Lower lobe of right lung (tissue), 2 donors: ENCODE measurements around the gene TBKBP1. TPM values are rescaled to one million over a fixed set of nuclear protein-coding genes. Genes with fewer than 3 reads are reported as not detected.
A peak's percentile ranks its signal among the peaks of the same experiment; 100 is the strongest.

Experiments used
- ATAC-seq, 2 donors: fragments of 200-7000 bp; cut with Tn5 transposase; one replicate each; pipeline ENCODE4 v1.9.1; 2020 to 2022; ENCODE audit warnings: mild to moderate bottlenecking in 2 of 2, moderate library complexity in 2 of 2
- DNase-seq: peaks from one replicate; pipeline ENCODE4 v3.0.0-alpha.2; 2020
- H3K27ac ChIP-seq: fragments of 200-600 bp; one replicate; pipeline ENCODE4 v1.8.0; 2022
- H3K27me3 ChIP-seq: fragments of 200-600 bp; one replicate; pipeline ENCODE4 v1.8.0; 2022; ENCODE audit warnings: low read depth
- H3K36me3 ChIP-seq: fragments of 200-600 bp; one replicate; pipeline ENCODE4 v1.8.0; 2022; ENCODE audit warnings: mild to moderate bottlenecking
- H3K4me1 ChIP-seq: fragments of 200-600 bp; one replicate; pipeline ENCODE4 v1.8.0; 2022
- H3K4me3 ChIP-seq: fragments of 200-600 bp; one replicate; pipeline ENCODE4 v1.8.0; 2022; ENCODE audit warnings: mild to moderate bottlenecking
- H3K9me3 ChIP-seq: fragments of 200-600 bp; one replicate; pipeline ENCODE4 v1.8.0; 2022
- intact Hi-C: fragments of 100-400 bp; cut with DNase I; formaldehyde crosslinking; loops from one replicate; pipeline ENCODE4 v1.11.0; 2022
- total RNA-seq: library from RNA; stranded (reverse); fragmentation: NEBNext Ultra II Directional; extraction: Animal tissue kit (Norgen Biotek cat#: 25700); gene quantifications from one replicate; pipeline ENCODE4 v1.2.1, GENCODE V29; 2021
- TF ChIP-seq, protein P1 (sequence below): fragments of 200-600 bp; IDR thresholded peaks from one replicate; pipeline ENCODE4 v1.8.0; 2022; ENCODE audit warnings: antibody characterized with exemption, mild to moderate bottlenecking
- donor health status: DM: no; HTN: yes; CAD: no; lungs with severe emphysema.

Gene TBKBP1
- total RNA-seq, 1 donor from 2014 or later: 8.3 TPM

DNA sequence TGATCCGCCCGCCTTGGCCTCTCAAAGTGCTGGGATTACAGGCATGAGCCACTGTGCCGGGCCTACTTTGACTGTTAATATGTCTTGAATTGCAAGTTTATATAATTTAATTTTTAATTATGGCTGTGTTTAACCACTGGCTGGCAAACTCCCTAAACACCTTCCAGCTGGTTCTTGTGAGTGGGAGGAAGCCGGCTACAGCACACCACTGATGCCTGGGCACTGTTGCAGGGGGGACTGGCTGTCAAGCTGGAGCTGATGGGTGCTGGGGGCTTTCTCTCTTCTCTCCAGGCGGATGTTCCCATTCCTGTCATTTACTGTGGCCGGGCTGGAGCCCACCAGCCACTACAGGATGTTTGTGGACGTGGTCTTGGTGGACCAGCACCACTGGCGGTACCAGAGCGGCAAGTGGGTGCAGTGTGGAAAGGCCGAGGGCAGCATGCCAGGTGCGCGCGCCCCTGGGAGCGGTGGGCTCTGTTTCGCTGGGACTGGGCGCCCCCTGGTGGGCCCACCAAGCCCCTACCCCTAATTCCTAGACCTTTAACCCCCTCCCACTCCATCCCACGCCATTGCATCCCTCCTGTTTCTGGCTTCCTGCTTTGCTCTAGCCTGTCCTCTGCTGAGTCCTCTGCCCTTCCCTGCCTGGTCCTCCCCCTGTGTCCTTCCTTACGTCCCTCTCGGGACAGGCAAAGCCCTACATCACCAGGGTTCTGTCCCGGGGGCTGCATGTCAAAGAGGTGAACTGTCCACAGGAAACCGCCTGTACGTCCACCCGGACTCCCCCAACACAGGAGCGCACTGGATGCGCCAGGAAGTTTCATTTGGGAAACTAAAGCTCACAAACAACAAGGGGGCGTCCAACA is 48.6 kb downstream of the TBKBP1 start:
- DNase-seq: no peak
- TF ChIP-seq, protein P1, sequence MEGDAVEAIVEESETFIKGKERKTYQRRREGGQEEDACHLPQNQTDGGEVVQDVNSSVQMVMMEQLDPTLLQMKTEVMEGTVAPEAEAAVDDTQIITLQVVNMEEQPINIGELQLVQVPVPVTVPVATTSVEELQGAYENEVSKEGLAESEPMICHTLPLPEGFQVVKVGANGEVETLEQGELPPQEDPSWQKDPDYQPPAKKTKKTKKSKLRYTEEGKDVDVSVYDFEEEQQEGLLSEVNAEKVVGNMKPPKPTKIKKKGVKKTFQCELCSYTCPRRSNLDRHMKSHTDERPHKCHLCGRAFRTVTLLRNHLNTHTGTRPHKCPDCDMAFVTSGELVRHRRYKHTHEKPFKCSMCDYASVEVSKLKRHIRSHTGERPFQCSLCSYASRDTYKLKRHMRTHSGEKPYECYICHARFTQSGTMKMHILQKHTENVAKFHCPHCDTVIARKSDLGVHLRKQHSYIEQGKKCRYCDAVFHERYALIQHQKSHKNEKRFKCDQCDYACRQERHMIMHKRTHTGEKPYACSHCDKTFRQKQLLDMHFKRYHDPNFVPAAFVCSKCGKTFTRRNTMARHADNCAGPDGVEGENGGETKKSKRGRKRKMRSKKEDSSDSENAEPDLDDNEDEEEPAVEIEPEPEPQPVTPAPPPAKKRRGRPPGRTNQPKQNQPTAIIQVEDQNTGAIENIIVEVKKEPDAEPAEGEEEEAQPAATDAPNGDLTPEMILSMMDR: peak; percentile 23
- intact Hi-C loops: no loop called here
- ATAC-seq: peak in 1 of 2 donors; percentile 27
- Histone ChIP-seq H3K9me3 (no peaks in the 10 kb centered on the region), H3K4me1 (no peaks in the 10 kb centered on the region), H3K36me3 (no peaks in the 10 kb centered on the region), H3K27ac (no peak overlapping the region), H3K4me3 (no peak overlapping the region), H3K27me3 (peaks cover 38% of the 10 kb centered on the region)

DNA sequence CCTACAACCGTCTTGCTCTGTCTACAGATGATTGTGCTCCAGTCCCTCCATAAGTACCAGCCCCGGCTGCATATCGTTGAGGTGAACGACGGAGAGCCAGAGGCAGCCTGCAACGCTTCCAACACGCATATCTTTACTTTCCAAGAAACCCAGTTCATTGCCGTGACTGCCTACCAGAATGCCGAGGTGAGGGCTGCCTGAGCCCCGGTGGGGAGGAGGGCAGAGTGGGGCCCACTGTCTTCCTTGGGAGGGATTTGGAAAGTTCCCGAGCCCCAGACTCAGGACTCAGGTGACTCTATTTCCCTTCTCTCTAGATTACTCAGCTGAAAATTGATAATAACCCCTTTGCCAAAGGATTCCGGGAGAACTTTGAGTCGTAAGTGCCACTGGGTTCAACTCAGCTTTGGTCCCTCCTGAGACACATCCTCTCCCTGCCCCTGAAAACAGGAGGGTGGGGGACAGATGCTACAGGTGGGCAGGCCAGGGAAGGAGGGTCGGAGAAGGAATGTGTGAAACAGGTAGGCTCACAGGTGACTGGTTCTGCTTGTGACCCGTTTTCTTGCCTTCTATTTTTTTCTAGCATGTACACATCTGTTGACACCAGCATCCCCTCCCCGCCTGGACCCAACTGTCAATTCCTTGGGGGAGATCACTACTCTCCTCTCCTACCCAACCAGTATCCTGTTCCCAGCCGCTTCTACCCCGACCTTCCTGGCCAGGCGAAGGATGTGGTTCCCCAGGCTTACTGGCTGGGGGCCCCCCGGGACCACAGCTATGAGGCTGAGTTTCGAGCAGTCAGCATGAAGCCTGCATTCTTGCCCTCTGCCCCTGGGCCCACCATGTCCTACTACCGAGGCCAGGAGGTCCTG is 50.4 kb downstream of the TBKBP1 start:
- H3K36me3 ChIP-seq: no peaks in the 10 kb centered on the region
- no peaks in the 10 kb centered on the region for H3K4me1 ChIP-seq
- ATAC-seq (no peak), DNase-seq (no peak)
- H3K27me3 ChIP-seq: peaks cover 38% of the 10 kb centered on the region
- no peaks in the 10 kb centered on the region for H3K9me3 ChIP-seq
- H3K4me3 ChIP-seq: no peak overlapping the region
- H3K27ac ChIP-seq: no peak overlapping the region
- TF ChIP-seq, protein P1: no peak
- intact Hi-C loops: no loop called here

DNA sequence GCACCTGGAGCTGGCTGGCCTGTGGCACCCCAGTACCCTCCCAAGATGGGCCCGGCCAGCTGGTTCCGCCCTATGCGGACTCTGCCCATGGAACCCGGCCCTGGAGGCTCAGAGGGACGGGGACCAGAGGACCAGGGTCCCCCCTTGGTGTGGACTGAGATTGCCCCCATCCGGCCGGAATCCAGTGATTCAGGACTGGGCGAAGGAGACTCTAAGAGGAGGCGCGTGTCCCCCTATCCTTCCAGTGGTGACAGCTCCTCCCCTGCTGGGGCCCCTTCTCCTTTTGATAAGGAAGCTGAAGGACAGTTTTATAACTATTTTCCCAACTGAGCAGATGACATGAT is 51.0 kb downstream of the TBKBP1 start:
- no peak overlapping the region for H3K4me3 ChIP-seq
- H3K4me1 ChIP-seq: no peaks in the 10 kb centered on the region
- no peaks in the 10 kb centered on the region for H3K36me3 ChIP-seq
- ATAC-seq (peak in 1 of 2 donors; percentile 23), DNase-seq (no peak)
- TF ChIP-seq, protein P1: no peak
- intact Hi-C loops: no loop called here
- no peak overlapping the region for H3K27ac ChIP-seq
- peaks cover 38% of the 10 kb centered on the region for H3K27me3 ChIP-seq
- H3K9me3 ChIP-seq: no peaks in the 10 kb centered on the region

DNA sequence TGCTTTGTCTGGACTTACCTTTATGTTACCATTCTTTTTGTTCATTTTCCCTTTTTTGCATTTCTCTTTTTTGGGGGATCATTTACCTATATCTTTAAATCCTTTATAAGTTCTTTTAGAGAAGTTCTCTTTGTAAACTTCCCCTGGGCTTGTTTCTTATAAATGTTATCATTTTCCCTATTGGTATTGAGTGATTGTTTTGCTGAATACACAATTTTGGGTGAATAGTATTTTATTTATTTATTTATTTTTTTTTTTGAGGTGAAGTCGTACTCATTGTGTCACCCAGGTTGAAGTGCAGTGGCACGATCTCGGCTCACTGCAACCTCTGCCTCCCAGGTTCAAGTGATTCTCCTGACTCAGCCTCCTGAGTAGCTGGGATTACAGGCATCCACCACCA is 57.5 kb downstream of the TBKBP1 start:
- Histone ChIP-seq H3K27me3 (peaks cover 10% of the 10 kb centered on the region), H3K36me3 (no peaks in the 10 kb centered on the region), H3K27ac (no peak overlapping the region), H3K9me3 (no peaks in the 10 kb centered on the region), H3K4me3 (no peak overlapping the region), H3K4me1 (no peaks in the 10 kb centered on the region)
- no peak for ATAC-seq
- no peak for DNase-seq
- TF ChIP-seq, protein P1: no peak
- intact Hi-C loops: no loop called here

DNA sequence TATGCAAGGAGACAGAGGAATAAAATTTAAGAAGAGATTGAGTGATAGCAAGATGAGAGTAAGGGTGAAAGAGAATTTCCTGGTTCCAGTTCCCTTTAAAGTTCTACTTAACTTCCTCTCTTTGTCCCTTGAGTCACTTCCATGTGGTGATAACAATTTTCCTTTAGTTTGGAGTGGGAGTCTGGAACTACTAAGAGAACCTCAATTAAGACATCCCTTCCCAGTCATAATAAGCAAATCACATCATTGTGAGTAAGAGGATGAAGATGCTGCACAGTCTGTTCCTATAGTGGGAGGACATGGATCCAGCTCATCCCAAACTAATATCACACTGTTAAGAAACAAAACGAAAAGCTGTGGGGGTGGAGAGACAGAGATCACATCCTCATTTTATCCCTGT is 63.4 kb downstream of the TBKBP1 start:
- ATAC-seq (no peak), DNase-seq (no peak)
- H3K9me3 ChIP-seq: peaks cover 13% of the 10 kb centered on the region
- peaks cover 10% of the 10 kb centered on the region for H3K27me3 ChIP-seq
- no peaks in the 10 kb centered on the region for H3K36me3 ChIP-seq
- intact Hi-C loops: no loop called here
- H3K27ac ChIP-seq: no peak overlapping the region
- TF ChIP-seq, protein P1: no peak
- no peak overlapping the region for H3K4me3 ChIP-seq
- no peaks in the 10 kb centered on the region for H3K4me1 ChIP-seq
